ENCODE results near the gene ZNF678.

DNA sequence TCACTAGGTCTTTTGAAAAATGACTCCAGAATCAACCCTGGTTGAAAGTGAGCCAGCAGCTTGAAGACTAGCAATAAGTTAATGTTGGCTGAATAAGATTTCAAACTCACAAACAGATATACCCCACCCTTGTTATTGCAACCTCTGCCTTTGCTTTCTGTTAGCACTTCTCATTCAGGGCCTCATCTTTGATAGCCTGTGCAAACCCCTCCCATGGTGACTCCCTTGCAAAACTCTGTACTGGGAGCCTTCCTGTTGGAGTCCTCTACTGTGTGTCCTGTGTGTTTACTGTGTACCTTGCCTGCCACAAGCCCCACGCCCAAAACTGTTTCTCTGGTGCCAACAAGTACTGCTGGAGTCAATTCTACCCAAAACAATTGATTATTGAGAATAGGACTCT lies 50.2 kb downstream of the ZNF678 start:
- TF ChIP-seq, protein P1, sequence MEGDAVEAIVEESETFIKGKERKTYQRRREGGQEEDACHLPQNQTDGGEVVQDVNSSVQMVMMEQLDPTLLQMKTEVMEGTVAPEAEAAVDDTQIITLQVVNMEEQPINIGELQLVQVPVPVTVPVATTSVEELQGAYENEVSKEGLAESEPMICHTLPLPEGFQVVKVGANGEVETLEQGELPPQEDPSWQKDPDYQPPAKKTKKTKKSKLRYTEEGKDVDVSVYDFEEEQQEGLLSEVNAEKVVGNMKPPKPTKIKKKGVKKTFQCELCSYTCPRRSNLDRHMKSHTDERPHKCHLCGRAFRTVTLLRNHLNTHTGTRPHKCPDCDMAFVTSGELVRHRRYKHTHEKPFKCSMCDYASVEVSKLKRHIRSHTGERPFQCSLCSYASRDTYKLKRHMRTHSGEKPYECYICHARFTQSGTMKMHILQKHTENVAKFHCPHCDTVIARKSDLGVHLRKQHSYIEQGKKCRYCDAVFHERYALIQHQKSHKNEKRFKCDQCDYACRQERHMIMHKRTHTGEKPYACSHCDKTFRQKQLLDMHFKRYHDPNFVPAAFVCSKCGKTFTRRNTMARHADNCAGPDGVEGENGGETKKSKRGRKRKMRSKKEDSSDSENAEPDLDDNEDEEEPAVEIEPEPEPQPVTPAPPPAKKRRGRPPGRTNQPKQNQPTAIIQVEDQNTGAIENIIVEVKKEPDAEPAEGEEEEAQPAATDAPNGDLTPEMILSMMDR (IDR thresholded peaks at IDR 0.05; ENCODE audit: low read depth, low read length), result no peak
- TF ChIP-seq EZH2phosphoT487 (IDR thresholded peaks at IDR 0.05; ENCODE audit: low read depth), result no peak

Measured in OCI-LY3 (cell line).